GM21737 (cell line): ENCODE data around the gene CFD.
"Not testable (repeated sequence)": the region's sequence is repeated elsewhere in the genome, so short reads cannot be mapped to it uniquely, and the experiment has no call there.

Source experiments
- ATAC-seq: cut with Tn5 transposase; IDR thresholded peaks from one replicate; pipeline ENCODE4 v1.9.1; 2021; ENCODE audit warnings: mild to moderate bottlenecking, moderate library complexity; ENCODE audit not compliant: unreplicated experiment

CFD gene

DNA sequence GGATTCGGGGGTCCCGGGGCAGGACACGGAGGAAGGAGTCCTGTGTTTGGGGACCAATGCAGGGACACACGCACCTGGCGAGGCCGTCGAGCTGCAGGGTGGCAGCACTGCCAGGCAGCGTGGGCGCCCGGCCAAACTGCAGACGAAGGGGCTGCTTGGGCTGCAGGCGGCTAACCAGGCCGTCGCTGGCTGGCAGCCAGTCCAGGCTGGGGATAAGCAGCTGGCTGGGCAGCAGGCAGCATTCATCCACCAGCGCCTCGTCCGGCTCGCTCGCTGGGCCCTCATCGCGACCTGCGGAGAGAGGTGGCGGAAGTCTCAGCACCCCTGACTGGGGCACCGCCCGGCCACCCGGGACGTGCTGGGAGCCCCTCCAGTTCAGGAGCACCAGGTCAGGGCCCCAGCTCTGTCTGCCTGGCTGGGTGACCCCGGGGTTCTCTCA lies 11.5 kb downstream of the CFD start:
- no peak for ATAC-seq

DNA sequence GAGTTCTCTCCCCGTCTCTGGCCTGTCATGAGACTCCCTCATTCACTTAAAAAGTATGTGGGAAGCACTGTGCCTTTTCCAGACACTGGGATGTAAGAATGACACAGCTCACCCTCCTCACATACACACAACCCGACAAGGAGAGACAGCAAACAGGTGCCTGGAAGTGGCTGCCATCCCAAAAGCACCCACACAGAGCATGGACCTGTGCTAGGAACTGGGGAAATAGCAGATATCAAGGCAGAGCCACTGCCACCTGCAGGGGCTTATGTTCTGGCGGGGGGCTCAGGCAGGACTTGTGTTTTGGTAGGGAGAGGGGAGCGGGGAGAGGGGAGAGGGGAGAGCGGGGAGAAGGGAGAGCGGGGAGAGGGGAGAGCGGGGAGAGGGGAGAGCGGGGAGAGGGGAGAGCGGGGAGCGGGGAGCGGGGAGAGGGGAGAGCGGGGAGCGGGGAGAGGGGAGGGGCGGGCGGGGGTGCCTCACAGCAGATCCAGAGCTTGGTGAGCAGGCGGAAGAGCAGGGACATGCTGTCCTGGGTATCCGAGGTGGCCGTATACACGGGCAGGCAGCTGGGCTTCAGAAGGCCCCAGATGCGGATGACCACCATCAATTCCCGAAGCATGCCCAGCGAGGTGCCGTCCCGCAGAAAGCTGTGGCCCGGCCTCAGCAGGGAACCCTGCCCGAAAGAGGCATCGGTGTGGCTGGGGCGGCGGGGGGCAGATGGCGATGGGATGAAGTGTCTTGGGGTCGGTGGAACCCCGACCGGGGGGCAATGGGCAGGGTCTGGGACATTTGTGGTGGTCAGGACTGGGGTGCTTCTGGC lies 12.2 kb downstream of the CFD start:
- ATAC-seq: no peak

DNA sequence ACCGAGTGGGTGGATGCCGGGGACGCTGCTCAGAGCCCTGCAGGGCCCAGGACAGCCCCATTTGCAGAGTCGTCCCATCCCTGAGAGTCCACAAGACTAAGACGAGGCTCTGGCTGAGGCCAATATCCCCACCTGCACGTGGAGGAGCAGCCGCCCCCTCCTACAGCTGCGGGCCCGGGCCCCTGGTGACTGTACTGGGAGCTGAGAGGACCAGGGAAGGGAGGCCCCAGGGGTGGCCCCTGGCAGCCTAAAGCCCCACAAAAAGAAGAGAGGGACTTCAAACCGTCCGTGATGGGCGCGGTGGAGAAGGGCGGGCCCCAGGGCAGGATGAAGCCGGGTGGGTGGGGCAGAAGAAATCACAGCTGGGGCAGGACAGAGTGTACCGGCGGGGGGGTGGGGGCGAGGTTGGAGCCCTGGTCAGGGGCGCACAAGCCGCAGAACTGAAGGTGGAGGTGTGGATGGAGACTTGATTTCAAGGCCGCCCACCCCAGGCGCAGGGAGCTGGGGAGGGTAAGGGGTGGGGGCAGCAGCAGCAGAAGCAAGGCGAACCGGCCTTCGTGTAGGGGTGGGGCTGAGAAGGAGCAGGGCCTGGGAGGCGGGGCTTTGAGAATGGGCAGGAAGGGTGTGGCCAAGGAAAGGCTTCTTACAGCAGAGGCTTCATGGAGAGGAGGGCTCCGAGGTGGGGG lies 12.9 kb downstream of the CFD start:
- ATAC-seq: no peak

DNA sequence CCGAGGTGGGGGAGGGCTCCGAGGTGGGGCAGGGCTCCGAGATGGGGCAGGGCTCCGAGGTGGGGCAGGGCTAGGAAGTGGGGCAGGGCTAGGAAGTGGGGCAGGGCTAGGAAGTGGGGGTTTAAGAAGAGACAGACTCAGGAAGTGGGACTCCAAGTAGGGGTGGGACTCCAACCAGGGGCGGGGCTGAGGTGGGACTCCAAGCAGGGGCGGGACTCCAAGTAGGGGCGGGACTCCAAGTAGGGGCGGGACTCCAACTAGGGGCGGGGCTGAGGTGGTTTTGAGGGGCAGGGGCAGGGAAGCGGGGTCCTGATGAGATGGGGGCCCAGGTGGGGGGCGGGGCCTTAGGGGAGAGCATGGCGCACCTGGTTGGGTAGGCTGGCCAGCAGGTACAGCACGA lies 13.6 kb downstream of the CFD start:
- no peak for ATAC-seq

- no peak for ATAC-seq
Measured at GRCh38 chr19:873561-874041, 14.1 kb downstream of the CFD start.

DNA sequence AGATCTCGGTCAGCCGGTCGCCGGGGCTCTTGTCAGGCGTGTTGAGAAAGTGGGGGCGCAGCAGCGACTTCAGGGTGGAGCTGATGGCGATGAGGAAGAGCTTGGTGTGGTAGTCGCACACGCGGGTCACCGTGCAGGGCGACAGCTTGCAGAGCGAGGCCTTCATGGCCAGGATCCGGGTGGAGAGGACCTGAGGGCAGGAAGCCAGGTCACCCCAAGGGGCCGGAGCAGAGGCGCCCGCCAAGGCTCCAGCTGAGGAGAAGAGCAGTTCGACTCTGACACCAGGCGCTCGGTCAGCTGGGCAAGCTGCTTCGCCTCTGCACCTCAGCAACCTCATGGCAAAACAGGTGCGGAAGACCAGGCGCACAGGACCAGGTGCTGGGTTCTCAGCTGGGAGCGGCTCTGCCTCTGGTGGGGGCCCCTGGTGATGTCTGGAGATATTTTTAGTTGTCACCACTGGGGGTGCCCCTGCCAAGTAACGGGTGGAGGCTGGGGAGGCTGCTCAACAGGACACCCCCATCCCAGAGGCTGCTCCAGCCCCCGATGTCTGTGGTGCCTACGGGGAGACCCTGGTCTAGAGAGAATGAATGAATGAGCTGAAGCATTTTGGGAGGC lies 15.9 kb downstream of the CFD start:
- no peak for ATAC-seq

- ATAC-seq: no peak
Measured at GRCh38 chr19:876089-876488, 16.6 kb downstream of the CFD start.

- no peak for ATAC-seq
Measured at GRCh38 chr19:876780-877314, 17.4 kb downstream of the CFD start.

DNA sequence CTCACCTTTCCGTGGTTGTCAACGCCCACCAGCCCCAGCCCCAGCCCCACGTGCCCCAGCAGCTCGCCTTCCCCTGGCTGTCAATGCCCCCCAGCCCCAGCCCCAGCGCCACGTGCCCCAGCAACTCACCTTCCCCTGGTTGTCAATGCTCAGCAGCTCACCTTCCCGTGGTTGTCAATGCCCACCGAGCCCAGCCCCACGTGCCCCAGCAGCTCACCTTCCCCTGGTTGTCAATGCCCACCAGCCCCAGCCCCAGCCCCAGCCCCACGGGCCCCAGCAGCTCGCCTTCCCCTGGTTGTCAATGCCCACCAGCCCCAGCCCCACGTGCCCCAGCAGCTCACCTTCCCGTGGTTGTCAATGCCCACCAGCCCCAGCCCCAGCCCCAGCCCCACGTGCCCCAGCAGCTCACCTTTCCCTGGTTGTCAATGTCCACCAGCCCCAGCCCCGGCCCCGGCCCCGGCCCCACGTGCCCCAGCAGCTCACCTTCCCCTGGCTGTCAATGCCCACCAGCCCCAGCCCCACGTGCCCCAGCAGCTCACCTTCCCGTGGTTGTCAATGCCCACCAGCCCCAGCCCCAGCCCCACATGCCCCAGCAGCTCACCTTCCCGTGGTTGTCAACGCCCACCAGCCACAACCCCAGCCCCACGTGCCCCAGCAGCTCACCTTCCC lies 18.7 kb downstream of the CFD start:
- not testable (repeated sequence) for ATAC-seq

- ATAC-seq: not testable (repeated sequence)
Measured at GRCh38 chr19:878751-879561, 19.5 kb downstream of the CFD start.

DNA sequence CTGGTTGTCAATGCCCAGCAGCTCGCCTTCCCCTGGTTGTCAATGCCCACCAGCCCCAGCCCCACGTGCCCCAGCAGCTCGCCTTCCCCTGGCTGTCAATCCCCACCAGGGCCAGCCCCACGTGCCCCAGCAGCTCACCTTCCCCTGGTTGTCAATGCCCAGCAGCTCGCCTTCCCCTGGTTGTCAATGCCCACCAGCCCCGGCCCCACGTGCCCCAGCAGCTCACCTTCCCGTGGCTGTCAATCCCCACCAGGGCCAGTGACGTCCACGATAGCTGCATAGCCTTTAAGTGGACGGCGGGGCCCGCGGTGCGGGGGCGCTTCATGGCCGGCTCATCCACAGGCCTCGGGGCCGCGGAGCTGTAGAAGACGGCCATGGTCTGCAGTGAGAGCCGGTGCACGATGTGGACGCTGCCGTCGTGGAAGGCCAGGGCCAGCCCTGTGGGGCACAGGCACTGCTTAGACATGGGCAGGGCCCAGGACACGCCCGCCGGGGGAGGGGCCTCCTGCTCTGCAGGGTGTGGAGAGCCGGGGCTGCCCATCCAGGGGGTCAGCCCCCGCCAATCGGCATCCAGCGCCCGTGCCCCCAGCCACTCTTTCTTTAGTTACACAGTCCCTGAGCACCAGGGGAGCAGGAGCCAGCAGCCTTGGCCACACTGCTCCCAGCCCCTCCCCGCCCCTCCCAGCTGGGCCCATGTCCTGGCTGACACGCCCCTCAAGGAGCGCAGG lies 20.4 kb downstream of the CFD start:
- no peak for ATAC-seq

DNA sequence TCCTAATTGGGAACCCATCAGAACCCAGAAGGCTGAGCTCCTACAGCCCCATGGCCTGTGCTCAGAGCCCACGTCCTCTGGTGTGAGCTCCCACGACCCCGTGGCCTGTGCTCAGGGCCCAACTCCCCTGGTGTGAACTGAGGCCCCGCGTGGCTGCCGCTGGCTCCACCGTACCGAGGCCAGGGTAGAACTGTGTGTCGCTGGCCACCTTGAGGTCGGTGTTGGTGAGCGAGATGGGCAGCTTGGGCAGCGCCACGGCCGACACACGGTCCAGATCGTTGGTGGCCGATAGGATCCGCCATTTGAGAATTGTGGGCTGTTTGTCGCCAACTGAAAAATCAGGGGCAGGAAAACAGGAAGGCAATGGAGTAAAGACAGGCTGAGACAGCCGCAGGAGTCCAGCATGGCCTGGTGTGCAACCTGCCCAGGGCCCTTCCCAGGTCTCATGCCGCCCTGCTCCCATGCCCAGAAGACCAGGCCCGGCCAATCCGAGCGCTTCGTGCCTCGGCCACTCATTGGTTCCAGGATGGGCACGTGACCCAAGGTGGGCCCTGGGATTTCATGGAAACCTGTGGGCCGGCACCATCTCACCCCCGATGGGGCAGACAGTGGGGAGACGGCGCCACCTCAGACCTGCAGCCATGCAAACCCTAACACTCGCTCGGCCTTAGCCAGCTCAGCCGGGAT lies 22.1 kb downstream of the CFD start:
- ATAC-seq: no peak

DNA sequence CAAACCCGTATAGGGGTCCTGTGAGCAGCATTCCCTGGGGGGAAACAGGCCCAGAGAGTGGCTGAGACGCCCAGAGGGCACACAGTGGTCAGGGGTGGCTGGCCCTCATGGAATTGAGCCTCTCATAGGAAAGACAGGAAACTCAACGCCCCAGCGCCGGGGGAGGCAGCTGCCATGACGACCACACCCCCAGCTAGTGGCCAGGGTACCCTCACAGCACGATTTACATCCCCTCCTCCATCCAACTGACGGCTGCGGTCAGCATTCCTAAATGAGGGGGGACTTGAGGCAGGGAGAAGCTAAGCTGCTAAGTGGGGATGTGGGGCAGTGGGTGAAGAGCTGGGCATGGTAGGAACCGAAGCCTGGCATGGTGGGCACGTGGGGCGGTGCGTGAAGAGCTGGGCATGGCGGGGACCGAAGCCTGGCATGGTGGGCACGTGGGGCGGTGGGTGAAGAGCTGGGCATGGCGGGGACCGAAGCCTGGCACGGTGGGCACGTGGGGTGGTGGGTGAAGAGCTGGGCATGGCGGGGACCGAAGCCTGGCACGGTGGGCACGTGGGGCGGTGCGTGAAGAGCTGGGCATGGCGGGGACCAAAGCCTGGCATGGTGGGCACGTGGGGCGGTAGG lies 23.5 kb downstream of the CFD start:
- ATAC-seq: no peak

GRCh38 chr19:883661-884211 lies 24.3 kb downstream of the CFD start:
- no peak for ATAC-seq

GRCh38 chr19:884420-885211 lies 25.2 kb downstream of the CFD start:
- ATAC-seq: no peak

- no peak for ATAC-seq
Measured at GRCh38 chr19:885536-886224, 26.2 kb downstream of the CFD start.

- ATAC-seq: no peak
Measured at GRCh38 chr19:887072-887471, 27.6 kb downstream of the CFD start.
